Measurements from ENCODE around the gene P2RX5.

GRCh38 chr17:3672571-3672970 lies 23.4 kb downstream of the P2RX5 start:
- TF ChIP-seq POLR2A (IDR thresholded peaks at IDR 0.05) (no peak), CTCF (IDR thresholded peaks at IDR 0.05) (no peak)

All from suprapubic skin (tissue), 3 donors.